Gastroesophageal sphincter (tissue), 3 donors: ENCODE data around the gene GATAD1.

Source experiments
- EP300 ChIP-seq: sonication (generic); formaldehyde crosslinking; IDR thresholded peaks from one replicate; pipeline ENCODE4 v1.6.1; 2017; ENCODE audit warnings: antibody characterized with exemption, mild to moderate bottlenecking
- POLR2A ChIP-seq, 2 donors: fragments of 450-650 bp; IDR thresholded peaks; one replicate each; pipeline ENCODE4 v1.6.1; 2017; ENCODE audit warnings: antibody characterized with exemption in 2 of 2, mild to moderate bottlenecking in 2 of 2, moderate library complexity in 1 of 2
- POLR2AphosphoS5 ChIP-seq: sonication (generic); formaldehyde crosslinking; IDR thresholded peaks from one replicate; pipeline ENCODE4 v1.6.1; 2017; ENCODE audit warnings: antibody characterized with exemption
- TF ChIP-seq, protein P1 (sequence below), 4 experiments: fragments of 200-600 bp in 2 of 4; fragments of 450-650 bp in 2 of 4; sonication (generic) in 1 of 4; IDR thresholded peaks; one replicate each; pipeline ENCODE4 v1.5.1; 2017 to 2019; ENCODE audit warnings: antibody characterized with exemption in 4 of 4, mild to moderate bottlenecking in 2 of 4, moderate library complexity in 2 of 4

- TF ChIP-seq EP300 (no peak), POLR2AphosphoS5 (no peak), POLR2A (IDR thresholded peaks at IDR 0.05) (no peak)
- TF ChIP-seq, protein P1, sequence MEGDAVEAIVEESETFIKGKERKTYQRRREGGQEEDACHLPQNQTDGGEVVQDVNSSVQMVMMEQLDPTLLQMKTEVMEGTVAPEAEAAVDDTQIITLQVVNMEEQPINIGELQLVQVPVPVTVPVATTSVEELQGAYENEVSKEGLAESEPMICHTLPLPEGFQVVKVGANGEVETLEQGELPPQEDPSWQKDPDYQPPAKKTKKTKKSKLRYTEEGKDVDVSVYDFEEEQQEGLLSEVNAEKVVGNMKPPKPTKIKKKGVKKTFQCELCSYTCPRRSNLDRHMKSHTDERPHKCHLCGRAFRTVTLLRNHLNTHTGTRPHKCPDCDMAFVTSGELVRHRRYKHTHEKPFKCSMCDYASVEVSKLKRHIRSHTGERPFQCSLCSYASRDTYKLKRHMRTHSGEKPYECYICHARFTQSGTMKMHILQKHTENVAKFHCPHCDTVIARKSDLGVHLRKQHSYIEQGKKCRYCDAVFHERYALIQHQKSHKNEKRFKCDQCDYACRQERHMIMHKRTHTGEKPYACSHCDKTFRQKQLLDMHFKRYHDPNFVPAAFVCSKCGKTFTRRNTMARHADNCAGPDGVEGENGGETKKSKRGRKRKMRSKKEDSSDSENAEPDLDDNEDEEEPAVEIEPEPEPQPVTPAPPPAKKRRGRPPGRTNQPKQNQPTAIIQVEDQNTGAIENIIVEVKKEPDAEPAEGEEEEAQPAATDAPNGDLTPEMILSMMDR (IDR thresholded peaks at IDR 0.05): no peak
Measured at GRCh38 chr7:92417913-92418312, 29.4 kb upstream of the GATAD1 start.
